IPS DF 4.7 (cell line): ENCODE measurements around the gene TTC28.
"Not testable (repeated sequence)": the region's sequence is repeated elsewhere in the genome, so short reads cannot be mapped to it uniquely, and the experiment has no call there.

ENCODE experiments used
- DNase-seq: peaks from one replicate; pipeline ENCODE4 v3.0.0-alpha.2; 2013; ENCODE audit warnings: low spot score; ENCODE audit errors: extremely low read depth

Gene TTC28

DNA sequence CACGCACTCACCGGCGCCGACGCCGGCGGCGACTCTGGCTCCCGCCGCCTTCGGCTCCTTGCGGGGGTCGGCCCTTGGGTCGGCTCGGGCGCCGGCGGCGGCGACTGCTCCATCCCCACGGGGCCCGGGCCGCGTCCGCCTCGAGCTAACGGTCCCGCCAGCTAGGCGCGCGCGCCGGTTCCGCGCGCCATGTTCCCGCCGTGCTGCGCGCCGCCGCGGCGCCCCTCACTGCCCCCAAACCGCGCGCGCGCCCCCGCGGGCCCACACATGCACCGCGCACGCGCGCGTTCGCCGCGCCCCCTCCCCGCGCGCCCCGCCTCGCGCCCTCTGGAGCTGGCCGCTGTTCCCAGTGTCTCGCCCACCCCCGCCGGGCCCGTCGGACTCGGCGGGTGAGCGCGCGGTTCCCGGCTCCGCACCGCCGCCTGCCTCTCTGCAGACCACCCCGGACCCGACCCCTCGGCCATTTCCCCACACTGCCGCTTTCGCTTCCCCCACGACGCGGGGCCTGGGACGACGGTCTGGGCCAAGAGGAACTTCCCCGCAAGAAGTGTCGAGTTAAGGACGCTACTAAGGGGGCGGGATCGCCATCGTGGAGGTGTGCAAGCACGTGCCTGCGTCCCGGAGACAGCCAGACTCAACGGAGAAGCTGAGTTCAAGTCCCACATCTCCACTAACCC, at the start of gene TTC28:
TSS of gene TTC28 (minus strand) at position 230 of the 677 bp plus-strand sequence. CDS start at position 113, 117 bp downstream.
- DNase-seq: not testable (repeated sequence)

DNA sequence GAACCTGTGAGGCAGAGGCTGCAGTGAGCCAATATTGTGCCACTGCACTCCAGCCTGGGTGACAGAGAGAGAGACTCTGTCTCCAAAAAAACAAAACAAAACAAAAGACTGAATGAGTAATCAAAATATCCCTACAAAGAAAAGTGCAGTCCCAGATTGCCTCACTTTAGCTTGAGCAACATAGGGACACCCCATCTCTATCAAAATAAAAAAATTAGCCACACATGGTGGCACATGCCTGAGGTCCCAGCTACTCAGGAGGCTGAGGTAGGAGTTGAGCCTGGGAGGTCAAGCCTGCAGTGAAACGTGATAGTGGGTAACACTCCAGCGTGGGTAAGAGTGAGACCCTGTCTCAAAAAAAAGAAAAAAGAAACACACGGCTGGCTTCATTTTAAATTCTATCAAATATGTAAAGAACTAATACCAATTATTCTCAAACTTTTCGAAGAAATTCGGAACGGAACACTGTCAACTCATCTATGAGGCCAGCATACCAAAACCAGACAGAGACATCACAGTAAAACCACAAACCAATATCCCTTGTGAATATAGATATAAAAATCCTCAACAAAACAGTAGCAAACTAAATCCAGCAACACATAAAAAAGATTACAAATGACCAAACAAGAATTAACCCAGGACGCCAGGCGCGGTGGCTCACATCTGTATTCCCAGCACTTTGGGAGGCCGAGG, 49.1 kb upstream of the TTC28 start:
- no peak for DNase-seq

DNA sequence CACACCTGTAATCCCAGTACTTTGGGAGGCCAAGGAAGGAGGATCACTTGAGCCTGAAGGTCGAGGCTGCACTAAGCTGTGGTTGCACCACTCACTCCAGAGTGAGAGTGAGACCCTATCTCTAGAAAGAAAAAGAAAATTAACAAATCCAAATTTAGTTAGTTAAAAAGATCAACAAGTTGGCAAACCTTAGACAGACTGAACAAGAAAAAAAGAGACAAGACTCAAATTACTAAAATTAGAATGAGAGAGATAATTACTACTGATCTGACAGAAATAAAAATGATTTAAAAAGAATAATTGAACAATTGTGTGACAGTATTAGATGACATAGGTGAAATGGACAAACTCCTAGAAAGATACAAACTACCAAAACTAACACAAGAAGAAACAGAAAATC, 48.4 kb upstream of the TTC28 start:
- no peak for DNase-seq

DNA sequence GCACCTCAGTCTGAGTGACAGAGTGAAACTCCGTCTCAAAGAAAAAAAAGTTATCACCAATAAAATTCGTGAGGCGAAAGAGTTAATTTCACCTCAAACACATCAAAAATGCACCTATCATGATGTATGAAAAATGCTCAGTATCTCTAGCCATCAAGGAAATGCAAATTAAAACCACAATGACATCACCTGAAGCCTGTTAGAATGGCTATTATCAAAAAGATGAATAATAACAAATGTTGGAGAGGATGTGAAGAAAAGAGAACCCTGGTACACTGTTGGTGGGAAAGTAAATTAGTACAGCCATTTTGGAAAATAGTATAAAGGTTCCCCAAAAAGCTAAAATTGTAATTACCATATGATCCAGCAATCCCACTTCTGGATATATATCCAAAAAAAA, 38.4 kb upstream of the TTC28 start:
- DNase-seq: no peak

DNA sequence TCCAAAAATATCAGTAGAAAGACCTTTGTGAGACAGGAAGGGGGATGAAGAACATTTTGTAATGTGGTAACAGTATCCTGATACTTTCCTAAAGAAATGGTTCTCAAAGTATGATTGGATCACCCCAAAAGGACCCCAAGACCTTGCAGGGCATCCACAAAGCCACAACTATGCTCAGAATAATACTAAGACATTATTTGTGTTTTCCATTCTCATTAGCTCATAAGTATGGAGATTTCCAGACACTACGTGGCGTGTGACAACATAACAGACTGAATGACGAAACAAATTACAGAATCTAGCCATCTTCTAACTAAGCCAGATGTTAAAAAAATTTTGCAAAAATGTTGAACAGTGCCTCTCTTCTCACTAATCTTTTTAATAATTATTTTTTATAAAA, 37.0 kb upstream of the TTC28 start:
- no peak for DNase-seq

DNA sequence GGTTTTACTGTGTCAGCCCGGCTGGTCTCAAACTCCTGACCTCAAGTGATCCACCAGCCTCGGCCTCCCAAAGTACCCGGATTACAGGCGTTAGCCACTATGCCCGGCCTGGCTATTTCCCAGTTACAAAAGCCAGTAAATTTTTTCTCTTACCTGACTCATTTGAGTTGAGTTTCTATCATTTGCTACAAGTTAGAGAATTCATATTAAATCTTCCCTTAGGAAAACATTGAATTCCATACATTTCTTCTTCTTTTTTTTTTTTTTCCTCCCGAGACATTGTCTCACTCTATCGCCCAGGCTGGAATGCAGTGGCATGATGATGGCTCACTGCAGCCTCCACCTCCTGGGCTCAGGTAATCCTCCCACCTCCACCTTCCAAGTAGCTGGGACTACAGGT, 36.0 kb upstream of the TTC28 start:
- DNase-seq: no peak

DNA sequence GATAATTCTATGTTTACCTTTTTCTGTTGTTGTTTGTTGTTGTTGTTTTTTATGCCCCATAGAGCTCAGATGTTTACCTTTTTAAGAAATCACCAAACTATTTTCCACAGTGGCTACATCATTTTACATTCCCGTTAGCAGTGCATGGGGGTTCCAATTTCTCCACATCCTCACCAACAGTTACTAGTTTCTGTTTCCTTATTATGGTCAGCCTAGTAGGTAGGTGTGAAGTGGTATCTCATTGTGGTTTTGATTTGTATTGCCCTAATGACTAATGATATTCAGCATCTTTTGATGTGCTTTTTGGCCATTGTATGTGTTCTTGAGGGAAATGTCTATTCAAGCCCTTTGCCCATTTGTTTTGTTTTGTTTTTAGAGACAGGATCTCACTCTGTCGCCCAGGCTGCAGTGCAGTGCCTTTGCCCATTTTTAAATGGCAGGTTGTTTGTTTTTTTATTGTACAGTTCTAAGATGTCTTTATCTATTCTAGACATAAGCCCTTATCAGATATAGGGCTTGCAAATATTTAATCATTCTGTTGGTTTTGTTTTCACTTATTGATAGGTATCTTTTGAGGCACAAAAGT, 34.5 kb upstream of the TTC28 start:
- DNase-seq: no peak

DNA sequence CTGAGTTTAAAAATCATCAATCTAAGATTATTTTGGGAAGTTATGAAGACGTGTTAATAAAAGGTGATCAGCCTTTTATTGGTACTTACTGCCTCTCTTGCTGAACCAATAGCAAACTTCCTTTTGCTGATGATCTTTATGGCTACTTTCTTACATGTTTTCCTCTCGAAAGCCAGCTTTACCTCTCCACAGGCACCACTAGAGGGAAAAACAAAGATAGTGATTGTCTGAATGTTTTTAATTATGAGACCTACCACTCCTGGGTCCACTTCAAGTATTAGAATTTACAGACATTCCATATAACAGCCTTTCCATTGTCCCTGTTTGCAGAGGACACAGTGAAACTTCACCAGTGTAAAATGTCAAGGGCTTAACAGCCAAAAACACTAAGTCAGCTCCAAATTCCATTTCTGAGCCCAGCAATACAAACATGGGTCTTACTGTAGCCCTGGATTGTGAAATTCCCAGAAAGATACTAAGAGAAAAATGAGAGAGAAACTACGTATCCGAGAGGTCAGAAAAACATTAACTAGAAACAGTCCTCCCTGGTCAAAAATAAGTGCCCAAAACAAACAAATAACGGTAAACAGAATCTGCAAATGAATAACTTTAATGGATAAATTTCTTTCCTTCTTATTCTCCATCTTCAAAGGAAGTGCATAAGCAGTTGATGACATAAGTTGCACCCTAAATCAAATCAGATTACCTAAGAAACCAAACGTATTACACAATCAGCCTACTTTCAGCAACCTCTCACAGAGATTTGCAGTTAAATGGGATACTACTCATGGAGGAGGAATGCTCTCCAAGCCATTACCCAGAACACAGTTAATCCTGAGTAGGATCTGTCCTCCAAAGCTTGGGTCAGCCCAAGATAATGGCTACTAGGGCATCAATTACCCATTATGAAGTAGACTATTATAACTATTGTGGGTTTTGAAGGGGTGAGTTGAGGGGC, 32.5 kb upstream of the TTC28 start:
- DNase-seq: no peak

DNA sequence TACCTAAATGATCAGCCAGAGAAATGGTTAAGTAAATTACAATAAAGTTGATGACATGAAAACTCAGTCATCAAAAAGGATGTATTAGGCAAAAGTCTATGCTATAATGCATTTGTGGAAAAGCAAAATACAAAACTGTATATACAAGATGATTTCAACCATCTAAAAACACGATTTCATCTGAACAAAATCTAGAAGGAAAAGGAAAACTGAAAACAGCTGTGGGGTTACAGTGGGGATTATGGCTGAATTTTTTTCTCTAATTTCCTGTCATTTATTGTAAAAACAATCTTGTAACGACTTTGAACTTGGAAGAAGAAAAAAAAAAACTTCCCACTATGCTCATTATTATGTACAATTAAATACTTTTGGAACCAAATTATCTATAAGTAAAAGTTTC, 31.7 kb upstream of the TTC28 start:
- DNase-seq: no peak

DNA sequence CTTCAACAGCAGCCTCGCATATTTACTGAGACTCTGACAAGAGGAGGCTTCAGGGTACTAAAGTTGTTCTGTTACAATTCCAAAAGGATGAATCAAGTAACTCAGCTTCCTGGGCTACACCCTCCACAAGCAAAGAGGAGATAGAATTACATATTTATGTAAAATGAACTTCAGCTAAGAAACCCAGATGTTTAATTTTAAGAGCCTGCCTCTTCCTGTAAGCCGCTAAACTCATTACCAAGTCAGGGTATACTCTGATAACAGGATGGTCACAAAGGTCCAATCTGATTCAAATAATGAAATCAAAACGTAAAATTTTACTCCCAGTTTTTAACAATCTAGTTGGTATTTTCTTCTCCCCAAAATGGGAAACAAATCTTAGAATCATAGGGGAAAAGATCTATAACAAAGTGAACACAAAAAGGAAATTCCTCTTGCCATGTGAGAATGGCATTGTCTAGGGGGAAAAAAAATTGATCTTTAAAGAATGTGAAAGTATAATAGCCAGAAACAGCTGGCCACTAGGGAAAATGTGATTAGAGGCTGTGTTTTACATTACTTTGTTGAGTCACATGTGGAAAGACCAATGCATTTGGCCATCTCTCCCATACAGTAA, 31.0 kb upstream of the TTC28 start:
- no peak for DNase-seq

DNA sequence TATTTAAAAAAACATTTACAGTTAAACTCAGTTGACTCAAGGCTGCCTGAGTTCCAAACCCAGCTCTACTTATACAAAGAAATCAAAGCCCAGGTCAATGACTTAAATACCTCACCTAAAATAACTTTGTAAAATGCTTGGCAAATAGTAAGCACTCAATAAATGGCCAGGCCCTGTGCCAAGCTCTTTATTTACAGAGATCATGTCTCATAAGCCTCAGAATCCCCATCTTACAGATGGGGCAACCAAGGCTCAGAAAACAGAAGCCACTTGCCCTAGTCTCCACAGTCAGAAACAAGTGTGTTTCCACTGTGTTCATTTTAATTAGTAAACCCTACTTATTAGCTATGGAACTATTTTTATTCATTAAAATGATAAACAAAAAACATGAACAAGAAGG, 30.5 kb upstream of the TTC28 start:
- no peak for DNase-seq

DNA sequence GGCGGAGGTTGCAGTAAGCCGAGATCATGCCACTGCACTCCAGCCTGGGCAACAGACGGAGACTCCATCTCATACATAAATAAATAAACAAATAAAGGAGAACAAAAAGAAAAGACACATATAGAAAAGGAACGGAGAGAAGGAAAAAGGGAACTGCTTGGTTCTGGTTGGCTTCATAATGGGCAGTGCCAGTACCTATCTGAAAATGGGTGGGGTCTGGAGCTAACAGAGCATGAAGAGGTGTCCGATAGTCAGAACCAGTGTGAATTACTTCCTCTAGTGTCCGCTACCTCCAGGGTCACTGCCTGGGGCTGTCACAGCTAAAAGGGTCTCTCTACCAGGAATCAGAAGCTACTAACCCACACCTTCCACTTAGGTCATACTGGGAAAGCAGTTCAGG, 27.2 kb upstream of the TTC28 start:
- no peak for DNase-seq

DNA sequence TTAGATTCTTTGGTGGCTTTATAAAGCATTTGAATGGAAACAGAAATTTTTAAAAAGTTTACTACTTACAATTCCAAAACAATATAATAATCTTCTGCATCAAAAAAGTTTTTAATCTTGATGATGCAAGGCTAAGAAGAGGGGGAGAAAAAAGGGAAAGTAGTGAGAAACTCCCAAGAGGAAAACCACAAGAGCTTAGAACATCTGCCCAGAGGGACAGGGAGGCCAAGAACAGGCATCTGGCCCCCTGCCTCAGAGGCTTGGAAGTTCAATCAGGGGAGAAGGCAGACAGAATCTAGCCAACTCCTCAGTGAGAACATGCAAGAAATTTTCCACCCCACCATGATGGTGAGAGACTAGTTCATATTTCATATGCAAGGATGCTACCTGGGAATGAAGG, 23.8 kb upstream of the TTC28 start:
- DNase-seq: no peak

DNA sequence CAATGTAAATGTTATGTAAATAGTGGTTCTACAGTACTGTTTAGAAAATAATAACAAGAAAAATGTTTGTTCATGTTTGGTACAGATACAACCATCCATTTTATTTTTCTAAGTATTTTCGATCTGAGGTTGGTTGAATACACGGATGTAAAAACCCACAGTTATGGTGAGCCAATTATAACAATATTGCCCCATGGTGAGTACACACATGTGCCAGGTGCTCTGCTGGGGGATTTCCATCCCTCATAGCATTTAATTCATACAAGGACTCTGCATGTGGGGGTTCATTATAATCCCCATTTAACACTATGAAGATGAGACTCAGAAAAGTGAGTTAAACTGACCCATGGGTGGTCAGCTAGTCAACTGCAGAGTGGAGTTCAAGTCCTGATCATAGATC, 23.3 kb upstream of the TTC28 start:
- no peak for DNase-seq

DNA sequence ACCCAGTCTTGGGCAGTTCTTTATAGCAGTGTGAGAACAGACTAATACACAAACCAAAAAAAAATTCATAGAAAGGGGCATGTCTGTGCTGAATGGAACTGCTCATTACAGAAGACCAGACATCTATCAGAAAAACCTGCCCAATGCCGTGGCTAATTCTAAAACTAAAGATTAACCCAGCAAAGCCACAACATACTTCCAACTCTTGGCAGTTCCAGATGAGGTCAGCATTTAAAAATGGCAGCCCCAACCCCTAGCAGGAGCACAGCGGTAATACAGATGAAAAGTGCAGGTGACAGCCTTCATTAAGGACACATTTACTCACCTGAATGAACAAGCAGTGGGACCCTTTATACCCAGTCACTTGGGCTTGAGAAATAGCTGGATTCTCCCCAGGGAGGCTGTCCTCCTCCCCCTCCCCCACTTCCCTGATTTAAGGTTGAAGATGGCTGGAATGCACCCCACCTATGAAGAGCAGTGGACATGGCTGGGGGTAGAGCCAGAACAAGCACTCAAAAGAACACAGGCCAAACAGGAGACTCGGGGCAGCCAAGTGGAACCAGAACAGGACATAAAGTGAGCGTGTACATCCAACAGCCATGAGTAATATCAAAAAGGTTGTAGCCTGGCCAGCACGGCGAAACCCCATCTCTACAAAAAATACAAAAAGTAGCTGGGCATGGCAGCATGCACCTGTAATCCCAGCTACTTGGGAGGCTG, 13.6 kb upstream of the TTC28 start:
- not testable (repeated sequence) for DNase-seq

DNA sequence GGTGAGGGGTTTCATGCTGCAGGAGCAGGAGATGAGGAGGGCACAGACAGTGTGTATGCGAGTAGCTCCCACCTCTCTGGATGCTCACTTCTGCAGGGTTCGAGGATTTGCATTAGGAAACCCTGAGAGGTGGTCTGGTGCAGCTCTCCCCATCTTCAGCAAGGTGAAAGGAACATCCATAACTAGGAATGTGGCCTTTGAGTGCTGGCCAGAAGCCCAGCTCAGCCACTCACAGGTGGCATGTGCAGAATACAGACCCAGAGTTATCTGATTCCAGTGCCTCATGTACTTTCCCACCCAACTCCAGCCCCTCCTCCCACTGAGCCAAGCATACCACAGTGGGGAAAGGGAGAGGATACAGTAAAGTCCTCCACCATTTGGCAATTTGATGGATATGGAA, 10.2 kb upstream of the TTC28 start:
- DNase-seq: not testable (repeated sequence)

DNA sequence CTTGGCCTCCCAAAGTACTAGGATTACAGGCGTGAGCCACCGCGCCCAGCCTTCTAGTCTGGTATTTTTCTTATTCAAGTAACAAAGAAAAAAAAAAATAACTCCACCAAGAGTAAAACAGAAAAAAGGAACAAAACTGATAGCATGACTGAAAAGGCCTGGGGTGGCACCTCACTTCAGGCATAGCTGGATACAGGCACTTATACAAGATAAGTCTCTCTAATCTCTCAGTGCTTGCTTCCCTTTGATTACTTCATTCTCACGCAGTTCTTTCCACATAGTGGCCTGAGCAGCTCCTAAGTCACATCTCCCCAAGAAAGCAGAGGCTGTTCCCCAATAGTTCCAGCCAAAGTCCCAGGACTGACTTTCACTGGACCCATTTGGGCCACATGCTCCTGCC, 3.3 kb upstream of the TTC28 start:
- not testable (repeated sequence) for DNase-seq

DNA sequence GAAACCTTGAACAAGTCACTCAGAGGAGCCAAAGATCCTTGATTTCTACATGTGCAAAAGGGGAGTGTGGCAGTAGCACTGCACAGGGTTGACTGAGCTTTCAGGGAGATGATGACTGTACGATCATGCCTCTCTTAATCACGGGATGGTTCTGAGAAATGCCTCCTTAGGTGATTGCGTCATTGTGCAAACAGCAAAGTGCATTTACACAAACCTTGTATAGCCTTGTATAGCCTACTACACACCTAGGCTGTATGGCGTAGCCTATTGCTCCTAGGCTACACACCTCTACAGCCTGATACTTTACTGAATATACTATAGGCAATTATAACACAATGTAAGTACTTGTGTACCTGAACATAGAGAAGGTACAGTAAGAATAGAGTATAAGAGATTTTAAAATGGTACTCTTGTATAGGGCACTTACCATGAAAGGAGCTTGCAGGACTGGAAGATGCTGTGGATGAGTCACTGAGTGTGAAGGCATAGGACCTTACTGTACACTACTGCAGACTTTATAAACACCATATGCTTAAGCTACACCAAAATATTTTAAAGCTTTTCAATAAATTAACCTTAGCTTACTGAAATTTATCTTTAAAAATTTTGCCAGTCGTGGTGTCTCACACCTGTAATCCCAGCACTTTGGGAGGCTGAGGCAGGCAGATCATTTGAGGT, 1.3 kb upstream of the TTC28 start:
- not testable (repeated sequence) for DNase-seq

DNA sequence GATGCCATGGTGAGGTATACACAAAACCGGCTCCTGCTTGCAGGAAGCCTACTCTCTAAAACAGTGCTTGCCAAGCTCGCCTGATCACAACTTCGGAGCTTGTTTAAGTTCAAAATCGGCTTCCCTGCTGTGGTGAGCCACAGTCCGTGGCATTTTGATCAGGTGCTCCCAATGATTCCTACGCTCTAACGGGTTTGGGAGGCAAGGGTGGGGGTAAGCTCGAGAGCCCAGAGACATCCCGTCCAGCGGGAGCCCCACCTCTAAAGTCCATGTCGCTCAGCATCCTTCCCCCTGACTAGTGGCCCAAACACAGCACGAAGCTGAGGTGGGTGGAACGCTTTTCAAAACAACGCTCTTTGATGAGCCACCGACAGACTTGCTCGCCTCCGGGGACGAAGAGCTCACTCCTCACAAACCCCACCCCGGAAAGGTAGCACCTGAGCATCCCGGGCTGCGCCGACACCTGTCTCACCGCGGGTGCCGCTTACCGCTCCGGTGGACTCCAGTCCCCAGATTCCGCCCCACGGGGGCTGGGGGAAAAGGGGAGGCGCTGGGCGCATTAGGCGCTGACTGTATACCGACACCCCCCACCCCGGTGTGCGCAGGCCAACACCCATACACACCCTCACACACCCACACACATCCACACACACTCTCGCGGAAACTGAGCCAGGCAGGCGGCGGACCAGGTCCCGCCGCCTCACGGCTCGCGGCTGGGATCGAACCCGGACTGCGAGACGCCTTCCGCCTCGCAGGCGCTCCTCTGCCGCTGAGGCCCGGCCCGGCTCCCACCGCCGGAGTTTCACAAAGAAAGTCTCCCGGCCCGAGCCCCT, 646 bp downstream of the TTC28 start:
- not testable (repeated sequence) for DNase-seq
